A673 (cell line): ENCODE measurements around the gene LRFN5.

Experiments used
- CTCF ChIP-seq: fragments of 300-800, 200-600 bp; sonication (generic); conservative IDR thresholded peaks from 2 replicates; pipeline ENCODE4 v1.5.1; 2017; ENCODE audit warnings: low read depth, mild to moderate bottlenecking, antibody characterized with exemption, low read length, moderate library complexity, mixed read lengths
- EZH2 ChIP-seq: fragments of 200-600 bp; sonication (generic); IDR thresholded peaks from 2 replicates; pipeline ENCODE4 v1.6.1; 2017; ENCODE audit warnings: borderline replicate concordance, low read depth, mild to moderate bottlenecking, mixed read lengths, antibody characterized with exemption, low read length; ENCODE audit not compliant: poor library complexity, severe bottlenecking

- TF ChIP-seq CTCF (no peak), EZH2 (no peak)
Observed at GRCh38 chr14:41606532-41607303, at the start of gene LRFN5.
